PC-3 (cell line): ENCODE results near the gene GDF2. TPM values are rescaled to one million over a fixed set of nuclear protein-coding genes. Genes with fewer than 3 reads are reported as not detected.

Experiments
- ATAC-seq: fragments of 200-7000 bp; cut with Tn5 transposase; 2 replicates; pipeline ENCODE4 v1.9.1; 2020; ENCODE audit warnings: mild to moderate bottlenecking, moderate library complexity
- BruUV-seq: library from RNA; stranded (reverse); fragments of 400-500 nt; replicated peaks from 2 replicates; lab custom pipeline; 2021; lab: Mats Ljungman, UMichigan
- CTCF ChIA-PET: fragments of 300-600 bp; sonication (Branson Sonifier 250); formaldehyde crosslinking; loops from one replicate; lab custom pipeline; 2022; ENCODE audit warnings: antibody characterized with exemption; lab: Charles Lee
- POLR2A ChIA-PET: fragments of 300-600 bp; sonication (Branson Sonifier 250); formaldehyde crosslinking; loops from one replicate; lab custom pipeline; 2022; ENCODE audit warnings: antibody characterized with exemption; ENCODE audit not compliant: unreplicated experiment; lab: Charles Lee
- DNase-seq: peaks from one replicate; pipeline ENCODE4 v3.0.0-alpha.2; 2015
- H2AFZ ChIP-seq: fragments of 300-600 bp; sonication (generic); 2 replicates; pipeline ENCODE4 v1.6.0; 2016; ENCODE audit warnings: antibody characterized with exemption, low read length
- H3F3A ChIP-seq: fragments of 300-600 bp; sonication (generic); one replicate; pipeline ENCODE4 v1.6.0; 2017; ENCODE audit warnings: antibody characterized with exemption, low read length, control low read depth, mild to moderate bottlenecking; ENCODE audit not compliant: unreplicated experiment
- H3K27ac ChIP-seq: fragments of 300-600 bp; sonication (generic); 2 replicates; pipeline ENCODE4 v1.5.1; 2016; ENCODE audit warnings: mild to moderate bottlenecking, low read length
- H3K27me3 ChIP-seq: fragments of 300-600 bp; sonication (generic); 2 replicates; pipeline ENCODE4 v1.6.1; 2016; ENCODE audit warnings: low read length, mixed read lengths
- H3K36me3 ChIP-seq: fragments of 300-600 bp; sonication (generic); 2 replicates; pipeline ENCODE4 v1.6.1; 2016; ENCODE audit warnings: low read depth, mixed run types, low read length, mixed read lengths
- H3K4me1 ChIP-seq: fragments of 300-600 bp; sonication (generic); 2 replicates; pipeline ENCODE4 v1.5.1; 2016; ENCODE audit warnings: low read length; ENCODE audit not compliant: insufficient read depth
- H3K4me2 ChIP-seq: fragments of 300-600 bp; sonication (generic); 2 replicates; pipeline ENCODE4 v1.6.0; 2016; ENCODE audit warnings: low read length
- H3K4me3 ChIP-seq: fragments of 300-600 bp; sonication (generic); 2 replicates; pipeline ENCODE4 v1.5.1; 2016; ENCODE audit warnings: mild to moderate bottlenecking, low read length, mixed read lengths
- H3K79me2 ChIP-seq: fragments of 300-600 bp; sonication (generic); 2 replicates; pipeline ENCODE4 v1.6.1; 2017; ENCODE audit warnings: low read length, mixed read lengths
- H3K9ac ChIP-seq: fragments of 300-600 bp; sonication (generic); 2 replicates; pipeline ENCODE4 v1.6.0; 2016; ENCODE audit warnings: mild to moderate bottlenecking, low read length
- H3K9me2 ChIP-seq: fragments of 300-600 bp; sonication (generic); replicated peaks from 2 replicates; pipeline ENCODE4 v1.6.1; 2016; ENCODE audit warnings: mixed run types, low read length, mixed read lengths
- H3K9me3 ChIP-seq: fragments of 300-600 bp; sonication (generic); 2 replicates; pipeline ENCODE4 v1.6.1; 2016; ENCODE audit warnings: low read length, mixed read lengths
- H4K20me1 ChIP-seq: fragments of 300-600 bp; sonication (generic); 2 replicates; pipeline ENCODE4 v1.6.1; 2016; ENCODE audit warnings: low read length, mixed read lengths
- CTCF ChIP-seq: fragments of 300-600 bp; sonication (generic); conservative IDR thresholded peaks from 2 replicates; pipeline ENCODE4 v1.5.1; 2017; ENCODE audit warnings: antibody characterized with exemption, low read depth, mild to moderate bottlenecking, low read length
- EZH2 ChIP-seq: fragments of 300-600 bp; sonication (generic); IDR thresholded peaks from one replicate; pipeline ENCODE4 v1.6.1; 2017; ENCODE audit warnings: antibody characterized with exemption, mild to moderate bottlenecking, low read length; ENCODE audit not compliant: unreplicated experiment
- EZH2phosphoT487 ChIP-seq: fragments of 300-600 bp; sonication (generic); IDR thresholded peaks from 2 replicates; pipeline ENCODE4 v1.6.1; 2018; ENCODE audit warnings: mild to moderate bottlenecking, antibody characterized with exemption, low read length, borderline replicate concordance
- intact Hi-C: fragments of 100-400 bp; cut with micrococcal nuclease; formaldehyde crosslinking; loops from 2 replicates; pipeline ENCODE4 v1.9.0; 2023
- total RNA-seq: library from RNA; depleted of rRNA; stranded (reverse); fragments of >200 nt; gene quantifications from 2 replicates; pipeline ENCODE4 v1.2.3, GENCODE V29; 2014

The GDF2 gene
- total RNA-seq, 1 experiment from 2014 or later, result not detected

GRCh38 chr10:47282005-47282656 is 40.1 kb upstream of the GDF2 start:
- DNase-seq (no peak), ATAC-seq (no peak)
- Histone ChIP-seq H3K79me2 (no peaks in the 10 kb centered on the region), H4K20me1 (no peaks in the 10 kb centered on the region), H3K9me3 (no peaks in the 10 kb centered on the region), H3K27me3 (peaks cover 8% of the 10 kb centered on the region; the same call in 1 of the 2 replicates), H3F3A (no peaks in the 10 kb centered on the region), H3K4me3 (no peak overlapping the region), H3K4me1 (no peaks in the 10 kb centered on the region), H3K4me2 (no peak overlapping the region), H3K9ac (no peak overlapping the region), H3K36me3 (no peaks in the 10 kb centered on the region), H2AFZ (no peak overlapping the region), H3K9me2 (no peaks in the 10 kb centered on the region), H3K27ac (no peak overlapping the region)
- no peak for TF ChIP-seq EZH2
- no peak for TF ChIP-seq EZH2phosphoT487
- TF ChIP-seq CTCF, result no peak
- CTCF ChIA-PET, result no interaction called here
- POLR2A ChIA-PET, result no interaction called here
- intact Hi-C loops, result no loop called here
- BruUV-seq, result no TSS peak

- no peaks in the 10 kb centered on the region for H3K9me2 ChIP-seq
- H4K20me1 ChIP-seq, result no peaks in the 10 kb centered on the region
- H3F3A ChIP-seq, result no peaks in the 10 kb centered on the region
- ChIA-PET POLR2A (no interaction called here), CTCF (no interaction called here)
- H3K4me3 ChIP-seq, result no peak overlapping the region
- peaks cover 8% of the 10 kb centered on the region; the same call in 1 of the 2 replicates for H3K27me3 ChIP-seq
- TF ChIP-seq CTCF (no peak), EZH2phosphoT487 (no peak), EZH2 (no peak)
- no peaks in the 10 kb centered on the region for H3K9me3 ChIP-seq
- H3K36me3 ChIP-seq, result no peaks in the 10 kb centered on the region
- no peak overlapping the region for H3K9ac ChIP-seq
- H3K4me1 ChIP-seq, result no peaks in the 10 kb centered on the region
- H3K79me2 ChIP-seq, result no peaks in the 10 kb centered on the region
- H2AFZ ChIP-seq, result no peak overlapping the region
- H3K4me2 ChIP-seq, result no peak overlapping the region
- BruUV-seq, result no TSS peak
- intact Hi-C loops, result no loop called here
- no peak for ATAC-seq
- DNase-seq, result no peak
- no peak overlapping the region for H3K27ac ChIP-seq
Observed at GRCh38 chr10:47282657-47283018, 39.6 kb upstream of the GDF2 start.

GRCh38 chr10:47283101-47283630 is 39.1 kb upstream of the GDF2 start:
- no peak overlapping the region for H3K27ac ChIP-seq
- ATAC-seq (no peak), DNase-seq (no peak)
- peaks cover 8% of the 10 kb centered on the region; the same call in 1 of the 2 replicates for H3K27me3 ChIP-seq
- no peak overlapping the region for H3K9ac ChIP-seq
- POLR2A ChIA-PET, result no interaction called here
- H3K4me1 ChIP-seq, result no peaks in the 10 kb centered on the region
- H3K4me2 ChIP-seq, result no peak overlapping the region
- H3K9me3 ChIP-seq, result no peaks in the 10 kb centered on the region
- no peaks in the 10 kb centered on the region for H3K36me3 ChIP-seq
- H3K9me2 ChIP-seq, result no peaks in the 10 kb centered on the region
- H3K4me3 ChIP-seq, result no peak overlapping the region
- BruUV-seq, result no TSS peak
- H4K20me1 ChIP-seq, result no peaks in the 10 kb centered on the region
- CTCF ChIA-PET, result no interaction called here
- intact Hi-C loops, result no loop called here
- no peak for TF ChIP-seq CTCF
- TF ChIP-seq EZH2phosphoT487, result no peak
- no peak for TF ChIP-seq EZH2
- H2AFZ ChIP-seq, result no peak overlapping the region
- no peaks in the 10 kb centered on the region for H3F3A ChIP-seq
- no peaks in the 10 kb centered on the region for H3K79me2 ChIP-seq
